ENCODE measurements around the gene NFS1.
"Not testable (repeated sequence)": the region's sequence is repeated elsewhere in the genome, so short reads cannot be mapped to it uniquely, and the experiment has no call there.

NFS1 gene

DNA sequence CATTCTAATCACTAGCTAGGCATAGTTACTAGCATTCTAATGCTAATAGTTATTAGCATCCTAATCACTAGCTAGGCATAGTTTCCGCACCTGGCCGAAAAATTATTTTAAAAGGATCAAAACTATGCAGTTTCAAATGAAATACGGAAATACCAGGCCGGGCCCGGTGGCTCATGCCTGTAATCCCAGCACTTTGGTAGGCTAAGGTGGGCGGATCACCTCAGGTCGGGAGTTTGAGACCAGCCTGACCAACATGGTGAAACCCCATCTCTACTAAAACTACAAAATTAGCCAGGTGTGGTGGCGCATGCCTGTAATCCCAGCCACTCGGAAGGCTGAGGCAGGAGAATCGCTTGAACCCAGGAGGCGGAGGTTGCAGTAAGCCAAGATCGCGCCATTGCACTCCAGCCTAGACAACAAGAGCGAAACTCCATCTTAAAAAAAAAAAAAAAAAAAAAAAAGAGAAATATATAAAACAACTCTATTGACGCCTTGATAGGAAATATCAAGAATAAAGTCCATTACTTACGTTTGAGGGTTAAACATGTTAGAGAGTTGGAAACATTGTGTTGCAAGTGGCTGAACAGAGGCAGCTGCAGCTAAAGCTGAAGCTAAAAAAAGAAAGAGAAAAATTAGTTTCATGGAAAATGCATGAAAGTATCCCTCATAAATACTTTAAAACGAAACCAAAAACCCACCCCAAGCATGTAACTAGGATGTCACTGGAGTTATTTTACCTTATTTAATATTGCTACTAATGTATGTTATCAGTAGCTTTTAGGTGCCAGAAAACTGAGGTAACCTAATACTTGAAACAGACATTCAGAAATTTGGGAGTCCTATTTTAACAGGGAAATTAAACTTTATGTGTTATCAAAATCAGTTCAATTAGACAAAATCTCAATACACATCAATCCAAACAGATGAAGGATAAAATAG, 7.7 kb upstream of the NFS1 start:
- not testable (repeated sequence) for FAIRE-seq

DNA sequence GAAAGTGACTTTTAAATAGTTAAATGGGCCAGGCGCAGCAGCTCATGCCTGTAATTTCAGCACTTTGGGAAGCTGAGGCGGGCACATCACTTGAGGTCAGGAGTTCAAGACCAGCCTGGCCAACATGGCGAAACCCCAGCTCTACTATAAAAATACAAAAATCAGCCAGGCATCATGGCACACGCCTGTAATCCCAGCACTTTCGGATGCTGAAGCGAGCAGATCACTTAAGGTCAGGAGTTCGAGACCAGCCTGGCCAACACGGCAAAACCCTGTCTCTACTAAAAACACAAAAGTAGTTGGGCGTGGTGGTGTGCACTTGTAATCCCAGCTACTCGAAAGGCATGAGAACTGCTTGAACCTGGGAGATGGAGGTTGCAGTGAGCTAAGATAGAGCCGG, 6.7 kb upstream of the NFS1 start:
- not testable (repeated sequence) for FAIRE-seq

DNA sequence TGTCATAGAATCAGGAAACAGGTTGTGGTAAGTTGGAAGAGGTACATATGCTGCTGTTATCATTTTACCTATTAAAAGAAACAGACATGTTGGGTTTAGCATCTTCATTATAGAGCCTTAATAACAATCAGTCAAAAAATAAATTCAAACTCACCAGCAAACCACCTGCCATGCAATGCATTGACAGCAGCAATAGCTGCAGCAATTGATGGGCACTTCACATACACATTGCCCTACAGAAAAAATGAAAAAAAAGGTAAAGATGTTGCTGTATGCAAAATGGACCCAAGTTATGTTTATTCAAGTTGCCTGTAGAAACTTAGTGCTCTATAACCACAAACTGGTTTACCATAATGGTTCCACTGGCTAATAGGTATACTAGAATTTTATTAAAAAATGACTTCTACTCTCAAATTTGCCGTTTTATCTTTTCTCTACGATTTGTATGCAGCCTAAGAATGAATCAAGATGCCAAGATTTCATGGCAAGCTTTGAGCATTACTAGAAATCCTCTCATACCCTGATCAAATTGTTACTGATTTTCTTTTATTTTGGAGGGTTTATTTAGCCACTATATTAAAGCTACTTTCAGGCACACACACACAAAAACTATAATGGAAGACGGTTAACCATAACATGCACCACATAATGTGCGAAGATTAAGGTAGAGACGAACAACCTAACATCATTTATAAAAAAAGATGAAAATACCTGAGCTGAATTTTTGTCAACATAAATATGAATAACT, 5.5 kb upstream of the NFS1 start:
- FAIRE-seq: no peak

DNA sequence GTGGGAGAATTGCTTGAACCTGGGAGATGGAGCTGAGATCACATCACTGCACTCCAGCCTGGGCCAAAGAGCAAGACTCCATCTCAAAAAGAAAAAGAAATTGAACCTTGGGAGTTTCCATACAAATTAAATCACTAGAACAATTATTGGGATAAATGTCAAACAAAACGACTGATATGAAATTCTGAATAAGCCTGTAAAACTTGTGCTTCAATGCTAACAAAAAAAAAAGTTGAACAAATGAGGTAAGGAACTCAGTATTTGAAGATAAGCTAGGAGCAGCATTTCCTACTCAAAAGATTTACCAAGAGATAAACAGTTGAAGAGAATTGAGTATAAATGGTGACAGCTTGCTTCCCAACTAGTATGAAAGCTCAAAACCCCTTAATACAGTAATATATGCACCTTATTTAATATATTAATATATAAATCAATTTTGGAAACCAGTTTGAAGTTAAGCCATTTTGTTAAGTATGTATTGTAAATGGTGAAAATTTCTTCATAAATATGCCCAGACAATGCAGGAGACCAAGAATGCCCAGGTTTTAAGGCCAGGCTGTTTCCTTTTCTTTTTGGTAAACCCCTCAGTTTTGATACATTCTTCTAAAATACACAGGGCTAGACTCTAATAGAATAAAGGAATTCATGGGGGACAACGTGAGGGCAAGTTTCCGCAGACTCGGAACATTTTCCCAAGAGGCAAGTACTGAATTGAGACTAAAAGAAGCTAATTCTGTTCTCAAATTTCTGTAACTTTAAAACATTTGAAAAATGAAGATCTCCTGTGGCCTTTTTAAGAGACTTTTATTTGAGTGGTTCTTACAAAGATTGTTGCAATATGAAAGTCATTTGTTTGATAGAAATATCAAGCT, 3.9 kb upstream of the NFS1 start:
- FAIRE-seq: no peak

DNA sequence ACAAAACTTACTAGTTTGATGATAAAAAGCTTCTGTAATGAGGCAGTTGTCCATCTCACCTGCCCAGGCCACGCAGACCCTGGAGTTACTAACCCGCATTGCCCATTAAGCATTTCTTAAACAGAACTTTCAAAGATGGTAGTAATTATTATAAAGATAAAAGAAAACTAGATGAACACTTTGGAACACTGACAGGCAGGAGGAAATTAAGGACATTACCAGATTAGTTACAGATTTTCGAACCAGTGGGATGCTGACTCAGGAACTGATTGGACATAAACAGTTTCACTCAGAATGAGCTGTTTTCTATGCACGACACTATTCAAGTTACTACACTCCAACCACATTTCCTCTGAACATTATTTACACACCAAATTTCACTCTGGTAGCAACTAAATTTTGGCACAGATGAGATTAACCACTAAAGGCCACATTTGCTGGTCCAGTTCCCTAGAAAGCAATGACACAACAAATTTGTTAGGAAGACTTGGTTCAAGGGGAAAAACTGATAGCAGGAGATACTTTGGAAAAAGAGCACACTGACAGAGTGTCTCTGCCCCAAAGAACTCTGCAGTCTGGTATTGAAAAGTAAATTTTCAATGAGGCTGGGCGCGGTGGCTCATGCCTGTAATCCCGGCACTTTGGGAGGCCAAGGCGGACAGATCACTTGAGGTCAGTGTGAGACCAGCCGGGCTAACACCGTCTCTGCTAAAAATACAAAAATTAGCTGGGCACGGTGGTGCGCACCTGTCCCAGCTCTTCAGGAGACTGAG, 3.1 kb upstream of the NFS1 start:
- no peak for FAIRE-seq

DNA sequence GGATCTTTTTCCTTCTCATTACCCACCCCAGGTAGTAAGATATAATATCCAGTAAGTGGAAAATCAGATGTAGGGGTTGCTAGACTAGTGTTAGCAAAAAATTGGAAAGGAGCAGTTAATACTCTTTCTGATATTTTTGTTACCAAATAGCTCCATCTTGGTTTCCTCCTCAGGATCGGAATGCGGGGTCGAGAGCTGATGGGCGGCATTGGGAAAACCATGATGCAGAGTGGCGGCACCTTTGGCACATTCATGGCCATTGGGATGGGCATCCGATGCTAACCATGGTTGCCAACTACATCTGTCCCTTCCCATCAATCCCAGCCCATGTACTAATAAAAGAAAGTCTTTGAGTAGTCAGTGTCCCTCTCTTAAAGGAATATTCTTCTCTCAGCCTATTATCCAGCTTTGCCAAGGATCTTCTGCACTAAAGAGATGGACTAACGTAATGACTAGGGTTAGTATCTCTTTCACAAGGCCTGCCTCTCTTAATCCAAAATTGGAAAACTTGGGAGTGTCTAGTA, 1.5 kb upstream of the NFS1 start:
- FAIRE-seq: no peak

DNA sequence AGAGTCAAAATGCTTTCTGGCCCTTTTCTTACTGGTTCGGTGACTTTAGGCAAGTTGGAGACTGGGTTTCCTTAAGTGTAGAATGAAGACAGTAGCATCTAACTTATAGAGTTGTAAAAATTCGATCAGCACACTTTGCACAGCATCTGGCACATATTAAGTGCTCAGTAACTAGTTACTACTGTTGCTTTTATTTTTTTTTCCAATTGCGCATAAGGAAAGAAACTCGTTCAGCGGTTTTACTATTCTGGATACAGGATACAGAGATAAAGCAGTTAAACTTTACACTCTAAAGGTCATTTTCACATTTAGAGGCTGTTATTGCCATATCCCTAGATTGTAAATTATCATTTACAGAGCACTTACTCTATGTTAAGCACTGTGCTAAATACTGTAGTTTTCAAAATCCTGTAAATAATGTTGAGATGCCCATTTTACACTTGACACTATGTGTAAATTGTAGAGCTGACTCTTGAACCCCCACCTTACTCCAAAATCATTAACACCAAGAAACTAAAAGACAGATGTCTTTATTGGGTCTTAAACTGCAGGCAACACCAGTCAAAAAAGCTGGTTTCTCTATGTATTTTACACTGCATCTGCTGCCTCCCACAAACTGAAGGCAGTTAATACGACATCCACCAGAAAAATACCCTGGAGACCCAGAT, 939 bp upstream of the NFS1 start:
- no peak for FAIRE-seq

DNA sequence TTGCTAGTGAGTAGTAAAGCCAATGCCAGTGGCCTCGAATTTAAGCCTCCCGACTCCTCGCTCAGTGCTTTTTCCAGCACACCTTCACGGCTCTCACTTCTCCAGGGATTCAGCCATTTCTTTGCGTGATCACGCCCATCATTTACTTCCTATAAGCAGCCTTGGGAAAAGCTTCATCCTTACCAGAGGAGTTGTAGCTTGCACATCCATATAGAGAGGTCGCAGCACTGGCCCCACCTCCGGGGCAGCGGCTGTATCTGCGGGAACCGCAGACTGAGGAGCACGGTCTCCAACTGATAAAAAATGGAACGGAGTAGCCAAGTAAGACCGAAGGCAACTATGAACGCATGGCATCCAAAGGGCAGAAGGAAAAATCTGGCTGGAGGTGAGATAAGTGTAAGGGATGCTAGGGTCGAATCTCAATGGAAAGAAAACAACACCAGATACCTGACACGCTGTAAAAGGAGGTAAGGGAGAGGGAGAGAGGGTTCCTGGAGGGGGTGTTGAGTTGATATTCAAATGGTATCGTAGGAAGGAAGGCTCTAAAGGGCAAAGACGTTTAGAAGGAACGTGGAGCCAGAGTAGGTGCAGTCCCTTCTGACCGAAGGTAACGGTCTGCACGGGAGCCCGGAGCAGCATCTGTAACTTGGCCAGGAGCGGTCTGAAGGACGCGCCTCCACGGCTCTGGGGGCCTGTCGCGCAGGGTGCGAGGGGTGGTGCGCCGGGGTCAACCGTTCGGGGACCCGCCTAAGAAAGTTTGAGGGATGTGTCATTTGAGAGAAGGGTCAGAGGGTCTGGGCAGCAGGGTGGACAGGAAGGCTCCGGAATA, 640 bp downstream of the NFS1 start:
- no peak for FAIRE-seq

DNA sequence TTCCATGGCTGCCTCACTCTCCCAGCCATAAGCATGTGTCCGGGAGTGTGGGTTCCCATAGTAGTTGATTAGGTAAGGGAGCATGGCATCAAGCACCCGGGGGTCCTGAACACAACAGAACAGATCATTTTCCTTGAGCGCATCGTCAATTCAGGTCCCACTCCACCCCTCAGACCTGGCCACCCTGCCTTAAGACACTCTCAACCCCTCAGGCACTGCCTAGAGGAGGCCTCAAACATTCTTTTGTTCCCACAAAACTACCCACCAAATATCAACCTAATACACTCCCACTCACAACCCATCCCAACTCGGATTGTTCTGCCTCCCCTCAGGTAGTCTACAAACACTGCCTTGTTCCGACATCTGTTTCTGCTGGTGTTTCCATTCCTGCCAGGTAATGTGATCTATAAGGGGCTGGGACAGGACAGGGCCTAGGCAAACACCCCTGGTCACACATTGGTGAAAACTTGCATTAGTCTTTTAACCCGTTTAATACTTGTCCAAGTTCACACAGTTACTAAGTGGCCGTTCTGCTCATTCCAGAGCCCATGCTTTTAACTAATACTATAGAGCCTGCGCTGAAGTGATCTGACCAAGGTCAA, 1.4 kb downstream of the NFS1 start:
- FAIRE-seq: no peak

DNA sequence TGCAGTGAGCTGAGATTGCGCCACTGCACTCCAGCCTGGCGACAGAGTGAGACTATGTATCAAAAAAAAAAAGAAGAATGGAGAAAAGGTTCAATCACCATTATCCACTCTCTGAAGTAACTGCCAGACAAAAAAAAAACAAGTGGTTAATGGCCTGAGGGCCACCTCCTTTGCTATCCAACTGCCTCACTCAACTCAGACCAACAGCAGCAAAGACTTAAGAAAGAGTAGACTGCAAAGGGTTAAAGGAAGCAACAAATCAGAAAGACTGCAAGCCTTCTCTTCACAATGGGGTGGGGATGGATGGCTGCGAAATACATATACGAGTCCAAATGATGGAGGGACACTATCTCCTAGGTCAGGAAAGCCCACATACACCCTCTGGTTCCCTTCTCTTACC, 3.2 kb downstream of the NFS1 start:
- FAIRE-seq: no peak

DNA sequence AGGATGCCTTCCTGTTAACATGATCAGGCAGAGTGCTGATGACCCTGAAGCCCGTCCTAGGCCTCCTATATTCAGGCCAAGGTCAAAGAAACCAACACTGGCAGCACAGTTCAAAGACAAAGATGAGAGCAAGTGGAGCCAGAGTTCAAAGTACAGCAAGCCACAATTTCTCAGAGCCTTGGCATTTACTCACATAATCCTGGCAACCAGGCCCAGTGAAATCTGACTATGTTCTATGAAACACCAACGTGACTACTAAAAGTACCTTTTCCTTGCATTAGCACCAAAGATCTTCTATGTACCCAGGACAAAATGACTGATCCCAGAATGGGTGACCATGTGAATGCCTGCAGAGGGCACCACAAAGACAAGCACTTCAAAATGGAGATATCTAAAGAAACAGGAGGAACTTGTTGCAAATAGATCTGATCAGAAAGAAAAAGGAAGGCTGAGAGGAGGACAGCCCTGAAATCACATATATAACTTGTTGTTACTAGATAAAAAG, 3.9 kb downstream of the NFS1 start:
- no peak for FAIRE-seq

DNA sequence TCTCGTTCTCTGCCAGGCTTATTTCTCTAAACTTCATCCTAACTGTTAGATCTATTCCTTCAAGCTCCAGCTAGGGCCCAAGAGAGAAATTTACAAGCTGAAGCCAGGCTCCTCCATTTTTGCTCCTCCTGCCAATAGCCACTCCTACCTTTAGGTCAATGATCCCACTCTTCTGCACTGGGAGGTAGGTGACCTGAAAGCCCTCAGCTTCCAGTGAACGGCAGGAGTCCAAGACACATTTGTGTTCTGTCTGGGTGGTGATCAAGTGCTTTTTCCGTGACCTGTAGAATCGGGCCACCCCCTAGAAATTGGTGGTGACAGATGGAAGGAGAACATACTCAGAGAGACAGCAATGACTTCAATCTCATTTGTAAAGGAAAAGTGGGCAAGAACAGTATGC, 8.9 kb downstream of the NFS1 start:
- FAIRE-seq: no peak

DNA sequence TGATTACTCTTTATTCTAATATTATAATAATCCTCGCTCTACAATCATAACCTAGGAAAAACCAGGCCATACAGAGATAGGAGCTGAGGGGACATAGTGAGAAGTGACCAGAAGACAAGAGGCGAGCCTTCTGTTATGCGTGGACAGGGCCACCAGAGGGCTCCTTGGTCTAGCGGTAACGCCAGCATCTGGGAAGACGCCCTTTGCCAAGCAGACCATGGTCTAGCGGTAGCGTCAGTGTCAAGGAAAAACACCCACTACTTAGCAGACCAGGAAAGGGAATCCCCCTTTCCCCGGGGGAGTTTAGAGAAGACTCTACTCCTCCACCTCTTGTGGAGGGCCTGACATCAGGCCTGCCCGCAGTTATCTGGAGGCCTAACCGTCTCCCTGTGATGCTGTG, 12.3 kb downstream of the NFS1 start:
- FAIRE-seq: not testable (repeated sequence)

DNA sequence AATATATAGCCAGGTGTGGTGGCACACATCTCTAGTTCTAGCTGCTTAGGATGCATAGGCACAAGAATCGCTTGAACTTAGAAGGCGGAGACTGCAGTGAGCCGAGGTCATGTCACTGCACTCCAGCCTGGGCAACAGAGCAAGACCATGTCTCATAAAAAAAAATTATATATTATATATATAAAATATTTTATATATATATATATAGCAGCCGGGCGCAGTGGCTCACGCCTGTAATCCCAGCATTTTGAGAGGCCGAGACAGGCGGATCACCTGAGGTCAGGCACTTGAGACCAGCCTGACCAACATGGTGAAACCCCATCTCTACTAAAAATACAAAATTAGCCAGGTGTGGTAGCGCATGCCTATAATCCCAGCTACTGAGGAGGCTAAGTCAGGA, 13.8 kb downstream of the NFS1 start:
- FAIRE-seq: not testable (repeated sequence)

DNA sequence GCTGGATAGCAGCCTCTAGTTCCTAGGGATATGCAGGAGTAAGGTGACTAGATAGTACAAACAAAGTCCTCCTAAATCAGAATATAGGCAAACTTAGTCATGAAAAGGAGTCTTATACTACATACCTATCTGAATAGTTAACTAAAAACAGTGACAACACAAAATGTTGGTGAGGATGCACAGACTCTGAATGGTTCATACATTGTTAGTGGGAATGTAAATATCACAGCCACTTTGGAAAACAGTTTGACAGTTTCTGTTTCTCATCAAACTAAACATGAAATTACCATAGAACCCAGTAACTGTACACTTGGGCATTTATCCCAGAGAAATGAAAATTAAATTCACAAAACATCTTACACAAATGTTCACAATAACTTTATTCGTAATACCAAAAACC, 17.2 kb downstream of the NFS1 start:
- FAIRE-seq: no peak

DNA sequence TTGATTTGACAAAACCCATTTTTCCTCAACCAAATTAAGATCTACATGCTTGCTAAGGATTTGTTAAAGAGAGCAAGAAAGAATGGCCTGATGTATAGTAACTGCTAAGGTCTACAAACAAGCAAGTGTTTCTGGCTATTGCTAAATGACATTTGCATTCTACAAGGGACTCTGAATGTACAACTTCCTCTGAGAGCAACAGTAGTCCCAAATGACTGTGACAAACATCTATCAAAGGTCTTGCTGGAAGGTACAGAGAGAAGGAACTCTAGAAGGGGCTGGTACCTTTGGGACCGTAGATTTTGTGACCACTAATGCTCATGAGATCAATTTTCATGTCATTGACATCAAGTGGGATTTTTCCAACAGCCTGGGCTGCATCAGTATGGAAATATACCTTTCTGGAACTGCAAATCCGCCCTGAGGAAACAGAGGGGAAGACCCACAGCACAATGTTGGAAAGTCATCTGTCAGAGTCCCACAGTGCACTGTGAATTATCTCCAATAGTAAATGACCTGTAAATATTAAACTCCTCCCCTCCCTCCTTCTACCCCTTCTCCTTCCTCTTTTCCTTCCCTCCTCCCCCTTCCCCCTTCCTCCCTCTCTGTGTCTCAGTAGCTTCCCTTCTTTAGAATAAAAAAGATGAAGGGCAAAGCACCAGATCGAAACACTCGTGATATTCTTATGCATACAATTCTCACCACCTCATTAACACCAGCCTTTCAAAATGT, 18.5 kb downstream of the NFS1 start:
- FAIRE-seq: no peak

DNA sequence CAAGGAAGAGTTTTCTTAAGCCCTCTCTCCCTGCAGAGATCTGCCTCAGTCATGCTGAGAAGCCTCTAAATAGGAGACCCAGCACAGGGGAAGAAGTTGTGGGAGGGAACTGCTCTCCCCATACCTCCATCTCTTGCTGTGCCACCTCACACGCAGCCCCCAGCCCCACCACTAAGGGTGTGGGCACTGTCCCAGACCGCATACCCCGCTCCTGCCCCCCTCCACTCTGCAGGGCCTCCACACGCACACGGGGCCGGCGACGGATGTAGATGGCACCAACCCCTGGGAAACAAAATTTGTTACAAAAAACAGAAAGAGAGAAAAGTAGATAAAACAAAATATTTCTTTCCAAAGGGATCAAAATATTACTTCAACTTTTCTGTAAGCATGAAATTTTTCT, 24.2 kb downstream of the NFS1 start:
- FAIRE-seq: no peak

DNA sequence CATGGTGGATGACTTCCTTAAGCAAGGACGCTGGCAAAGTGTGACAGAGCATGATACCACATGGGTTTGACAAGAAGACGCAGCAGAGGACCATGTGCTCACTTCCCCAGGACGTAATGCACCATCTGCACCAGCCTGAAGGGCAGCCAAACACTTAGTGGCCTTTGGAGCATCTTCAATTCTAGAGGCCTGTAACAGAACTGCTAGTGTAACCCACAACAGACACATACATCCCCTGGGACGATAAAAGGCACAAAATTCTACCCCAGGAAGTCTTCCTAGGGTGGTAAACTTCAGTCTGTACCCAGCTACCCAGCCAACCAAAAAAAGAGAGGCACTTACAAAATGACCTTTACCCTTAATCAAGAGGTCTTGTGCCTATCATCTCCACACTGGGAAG, 25.3 kb downstream of the NFS1 start:
- FAIRE-seq: no peak

DNA sequence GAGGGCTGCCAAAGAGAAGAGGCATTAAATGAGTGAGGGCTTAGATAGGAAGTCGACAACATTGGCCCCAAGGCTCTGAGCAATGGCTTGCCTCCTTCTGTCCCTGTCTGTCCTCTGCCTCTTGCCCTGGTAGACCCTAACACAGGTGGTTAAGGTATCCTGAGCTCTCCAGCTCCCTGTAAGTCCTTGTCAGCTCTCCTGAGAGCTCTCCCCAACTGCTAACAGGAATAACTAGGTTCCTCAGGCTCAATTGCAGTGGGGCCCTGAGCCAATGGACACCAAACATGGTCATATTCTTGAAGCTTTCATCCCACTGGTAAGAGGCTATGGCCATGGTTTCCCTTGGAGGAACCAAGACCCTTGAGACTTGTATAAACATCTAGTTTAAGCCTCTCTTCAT, 29.5 kb downstream of the NFS1 start:
- no peak for FAIRE-seq
